Activated T-cell treated with anti-CD3 and anti-CD28 coated beads for 4 hours (primary cell): ENCODE results near the gene IL6R.
"Not testable (repeated sequence)": the region's sequence is repeated elsewhere in the genome, so short reads cannot be mapped to it uniquely, and the experiment has no call there.

Experiments used
- DNase-seq: peaks from one replicate; pipeline ENCODE4 v3.0.0-alpha.2; 2020

The IL6R gene

GRCh38 chr1:154404984-154405746 is at the start of gene IL6R:
IL6R (plus strand) TSS chr1:154405343; CDS start chr1:154405630, 287 bp downstream.
- DNase-seq = peak; percentile 61

DNA sequence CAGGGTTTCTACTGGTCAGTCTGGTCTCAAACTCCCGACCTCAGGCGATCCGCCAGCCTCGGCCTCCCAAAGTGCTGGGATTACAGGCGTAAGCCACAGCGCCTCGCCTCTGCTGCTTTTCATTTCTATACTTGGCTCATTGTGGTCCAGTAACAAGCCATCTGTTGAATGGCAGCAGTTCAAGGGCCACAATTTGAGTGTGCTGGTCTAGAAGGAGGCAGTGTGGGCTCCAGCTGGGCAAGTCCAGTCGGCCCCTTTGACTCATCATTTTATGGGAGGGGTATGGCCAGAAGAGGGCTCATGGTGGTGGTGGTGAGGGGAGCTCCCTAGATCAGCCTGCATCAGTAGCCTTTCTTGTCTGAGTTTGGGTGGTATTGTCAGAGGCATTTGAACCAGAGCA is 46.6 kb upstream of the IL6R start:
- no peak for DNase-seq

DNA sequence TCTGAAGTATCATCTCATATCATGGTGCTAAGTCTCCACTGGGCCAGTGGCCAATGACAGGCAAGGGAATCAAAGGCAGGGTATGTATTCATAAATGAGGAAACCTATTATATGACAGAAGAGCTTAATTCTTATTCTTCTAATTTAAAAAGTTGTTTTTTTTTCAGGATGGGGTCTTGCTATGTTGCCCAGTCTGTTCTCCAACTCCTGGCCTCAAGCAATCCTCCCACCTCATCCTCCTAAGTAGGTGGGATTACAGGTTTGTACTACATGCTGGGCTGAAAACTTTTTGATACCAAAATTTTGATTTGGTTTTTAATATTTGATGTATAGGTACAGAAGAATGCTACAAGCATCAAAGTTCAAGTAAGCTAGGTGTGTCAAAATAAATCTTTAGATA is 44.9 kb upstream of the IL6R start:
- no peak for DNase-seq

- not testable (repeated sequence) for DNase-seq
These were observed 44.3 kb upstream of the IL6R start for GRCh38 chr1:154360881-154361280.

DNA sequence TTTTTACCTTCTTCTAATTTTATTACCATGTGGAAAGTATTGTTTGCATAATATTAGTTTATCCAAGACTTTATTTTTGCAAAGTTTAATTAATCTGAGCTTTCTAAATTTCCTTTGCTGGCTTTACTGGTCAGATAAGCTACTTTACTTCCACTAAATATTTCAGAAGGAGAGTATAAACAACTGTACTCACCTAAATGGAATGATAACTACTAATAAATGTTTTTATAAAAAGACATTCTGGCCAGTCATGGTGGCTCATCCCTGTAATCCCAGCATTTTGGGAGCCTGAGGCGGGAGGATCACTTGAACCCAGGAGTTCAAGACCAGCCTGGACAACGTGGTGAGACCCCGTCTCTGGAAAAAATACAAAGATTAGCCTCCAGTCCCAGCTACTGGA is 43.8 kb upstream of the IL6R start:
- DNase-seq = no peak

GRCh38 chr1:154371436-154371835 is 33.7 kb upstream of the IL6R start:
- no peak for DNase-seq

- not testable (repeated sequence) for DNase-seq
These were observed 31.3 kb upstream of the IL6R start for GRCh38 chr1:154373777-154374357.

DNA sequence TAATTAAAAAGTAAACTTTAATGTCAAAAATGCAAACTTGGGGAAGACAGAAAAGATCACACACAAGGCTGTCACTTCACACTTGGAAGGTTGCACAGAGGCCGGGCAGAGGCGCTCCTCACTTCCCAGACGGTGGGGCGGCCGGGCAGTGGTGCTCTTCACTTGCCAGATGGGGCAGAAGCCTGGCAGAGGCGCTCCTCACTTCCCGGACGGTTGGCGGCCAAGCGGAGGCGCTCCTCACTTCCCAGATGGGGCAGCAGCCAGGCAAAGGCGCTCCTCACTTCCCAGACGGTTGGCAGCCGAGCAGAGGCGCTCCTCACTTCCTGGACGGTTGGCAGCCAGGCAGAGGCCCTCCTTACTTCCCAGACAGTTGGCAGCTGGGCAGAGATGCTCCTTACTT is 25.8 kb upstream of the IL6R start:
- no peak for DNase-seq

- DNase-seq = no peak
These were observed 20.3 kb upstream of the IL6R start for GRCh38 chr1:154384650-154385489.

- peak; percentile 79 for DNase-seq
These were observed 18.3 kb upstream of the IL6R start for GRCh38 chr1:154386643-154387352.

- DNase-seq = no peak
These were observed 13.9 kb upstream of the IL6R start for GRCh38 chr1:154391086-154391770.

GRCh38 chr1:154398141-154398540 is 7.0 kb upstream of the IL6R start:
- no peak for DNase-seq

DNA sequence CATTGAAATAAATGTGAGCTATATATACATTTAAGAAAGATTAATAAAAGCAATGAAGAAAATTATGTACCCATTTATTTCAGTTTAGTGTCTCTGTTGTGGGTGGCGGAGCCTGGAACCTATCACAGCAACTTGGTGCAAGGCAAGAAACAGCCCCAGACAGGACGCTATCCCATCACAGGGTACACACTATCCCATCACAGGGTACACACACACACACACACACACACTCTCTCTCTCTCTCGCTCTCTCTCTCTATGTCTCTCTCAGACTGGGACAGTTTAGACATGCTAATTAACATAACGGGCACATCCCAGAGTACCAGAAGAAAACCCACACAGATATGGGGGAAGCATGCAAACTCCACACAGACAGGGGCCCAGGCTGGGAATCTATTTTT is 6.5 kb upstream of the IL6R start:
- no peak for DNase-seq

GRCh38 chr1:154400381-154400801 is 4.8 kb upstream of the IL6R start:
- DNase-seq = no peak

DNA sequence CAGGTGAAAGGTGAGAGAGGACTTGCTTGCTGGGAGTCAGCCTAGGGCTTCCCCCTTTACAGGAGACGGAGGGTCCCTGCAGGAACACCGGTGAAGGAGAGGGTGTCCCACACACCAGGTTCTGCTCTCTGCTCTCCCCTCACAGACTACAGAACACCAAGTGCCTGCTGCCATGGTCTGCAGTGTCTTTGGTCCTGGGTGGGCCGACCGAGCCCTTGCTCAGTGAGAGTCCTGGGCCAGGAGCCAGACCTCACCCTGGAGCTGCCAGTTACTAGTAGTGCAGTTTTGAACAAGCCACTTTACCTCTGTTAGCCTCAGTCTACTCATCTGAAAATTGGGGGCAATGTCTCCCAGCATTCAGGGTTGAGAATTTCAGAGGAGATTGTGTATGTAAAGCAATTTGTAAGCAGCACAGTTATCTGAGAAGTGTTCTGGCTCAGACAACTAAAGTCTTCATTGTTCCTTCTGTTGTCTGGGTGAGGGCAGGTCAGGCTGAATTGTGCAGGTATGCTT is 2.7 kb upstream of the IL6R start:
- no peak for DNase-seq

- DNase-seq = no peak
These were observed 1.7 kb upstream of the IL6R start for GRCh38 chr1:154403261-154403943.

- DNase-seq = no peak
These were observed 1.2 kb upstream of the IL6R start for GRCh38 chr1:154403983-154404382.

DNA sequence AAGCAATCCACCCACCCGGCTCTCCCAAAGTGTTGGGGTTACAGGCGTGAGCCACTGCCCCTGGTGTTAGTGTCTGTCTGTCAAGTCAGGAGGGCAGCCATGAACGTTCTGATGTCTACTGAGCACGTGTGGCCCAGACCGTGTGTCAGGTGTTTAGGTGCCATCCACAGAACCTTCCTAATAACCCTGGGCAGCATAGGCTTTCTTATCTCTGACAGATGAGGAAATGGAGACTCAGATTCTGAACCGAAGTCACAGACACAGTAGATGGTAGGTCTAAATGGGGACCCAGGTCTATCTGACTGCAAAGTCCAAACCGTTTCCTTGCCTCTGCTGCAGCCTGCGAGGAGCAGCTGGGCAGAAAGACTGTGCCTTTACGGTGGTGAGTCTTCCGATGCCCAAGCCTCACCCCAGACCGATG is 622 bp upstream of the IL6R start:
- no peak for DNase-seq

DNA sequence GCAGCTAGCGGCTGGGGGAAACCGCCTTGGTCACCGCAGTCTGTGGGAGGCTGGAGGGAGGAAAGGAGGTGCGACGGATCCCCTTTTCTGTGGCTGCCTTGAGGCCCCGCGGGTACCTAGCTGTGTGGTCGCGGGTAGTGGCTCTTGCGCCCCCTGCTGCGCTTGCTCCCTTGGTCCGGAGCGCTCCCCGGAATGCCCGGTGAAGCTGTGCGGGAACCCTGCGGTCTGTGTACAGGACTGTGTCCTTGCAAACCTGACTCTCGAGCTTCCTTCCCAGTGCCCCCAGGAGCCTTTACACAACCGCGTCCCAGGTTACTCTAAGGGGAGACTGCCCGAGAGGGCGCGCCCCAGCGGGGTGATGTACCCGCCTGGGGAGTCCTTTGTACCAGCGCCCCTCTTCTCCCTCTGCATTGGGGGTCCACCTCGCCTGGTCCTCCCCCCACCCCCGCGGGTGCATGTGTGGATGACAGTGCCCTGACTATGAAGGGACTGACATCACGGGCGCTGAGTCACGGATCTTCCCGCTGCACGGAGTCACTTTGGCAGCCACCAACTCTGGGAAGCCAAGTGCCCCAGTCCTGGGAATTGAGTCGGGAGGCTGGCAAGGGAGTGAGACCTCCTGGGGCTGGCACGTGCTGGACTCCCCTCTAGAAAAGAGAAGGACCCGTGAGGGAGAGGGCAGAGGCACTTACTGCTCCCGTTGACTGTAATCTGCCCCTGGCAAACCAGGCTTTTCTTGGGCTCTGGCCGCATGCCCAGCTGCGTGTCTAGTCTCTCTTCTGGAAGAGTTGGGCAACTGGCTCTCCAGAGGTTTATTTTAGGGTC is 816 bp downstream of the IL6R start:
- peak; percentile 72 for DNase-seq

DNA sequence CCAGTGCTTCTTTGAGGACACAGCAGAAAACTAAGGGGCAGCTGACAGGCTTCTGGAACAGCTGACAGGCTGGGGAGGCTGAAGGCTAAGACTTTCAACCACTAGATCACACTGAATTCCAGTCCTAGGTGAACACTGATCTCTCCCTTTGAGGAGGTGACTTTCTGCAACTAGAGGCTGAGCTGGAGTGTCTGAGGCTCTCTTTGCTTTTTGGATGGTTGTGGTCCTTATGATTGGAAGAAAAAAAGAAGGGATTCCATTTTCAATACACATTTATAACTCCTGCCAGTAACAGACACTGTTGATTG is 1.4 kb downstream of the IL6R start:
- DNase-seq = no peak

DNA sequence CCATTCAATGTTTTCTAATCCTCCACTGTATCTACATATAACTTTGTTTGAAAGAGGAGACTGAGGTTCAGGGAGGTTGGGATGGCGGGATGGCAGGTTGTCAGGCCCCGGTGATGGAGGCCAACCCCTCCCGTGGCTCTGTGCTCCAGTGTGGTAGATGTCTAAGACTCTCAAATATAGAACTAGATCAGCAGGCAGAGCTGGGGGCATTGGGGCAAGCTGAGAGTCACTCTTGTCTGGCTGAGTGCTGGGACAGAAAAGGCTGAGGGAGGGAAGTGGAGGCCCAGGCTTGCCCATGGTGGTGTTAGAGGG is 1.7 kb downstream of the IL6R start:
- no peak for DNase-seq
